Fibroblast of peridontal ligament (primary cell): ENCODE results near the gene FAM20A.

Experiments
- DNase-seq: peaks from one replicate; pipeline ENCODE4 v3.0.0-alpha.2; 2010; ENCODE audit errors: extremely low read depth

The FAM20A gene

GRCh38 chr17:68565661-68566441, 35.3 kb downstream of the FAM20A start:
- DNase-seq = no peak

- DNase-seq = no peak
Observed at GRCh38 chr17:68564415-68565111, 36.6 kb downstream of the FAM20A start.

- DNase-seq = peak; percentile 73
Observed at GRCh38 chr17:68562736-68563135, 38.4 kb downstream of the FAM20A start.

GRCh38 chr17:68560966-68561720, 40.0 kb downstream of the FAM20A start:
- DNase-seq = peak; percentile 61

- DNase-seq = no peak
Observed at GRCh38 chr17:68559316-68559715, 41.9 kb downstream of the FAM20A start.

GRCh38 chr17:68556551-68556950, 44.6 kb downstream of the FAM20A start:
- DNase-seq = no peak

- DNase-seq = no peak
Observed at GRCh38 chr17:68544111-68544915, 56.9 kb downstream of the FAM20A start.

GRCh38 chr17:68542698-68543463, 58.3 kb downstream of the FAM20A start:
- DNase-seq = no peak

GRCh38 chr17:68541816-68542215, 59.4 kb downstream of the FAM20A start:
- no peak for DNase-seq

- DNase-seq = no peak
Observed at GRCh38 chr17:68540981-68541380, 60.2 kb downstream of the FAM20A start.

- DNase-seq = peak; percentile 61
Observed at GRCh38 chr17:68539548-68540467, 61.4 kb downstream of the FAM20A start.

GRCh38 chr17:68535922-68536321, 65.2 kb downstream of the FAM20A start:
- no peak for DNase-seq

GRCh38 chr17:68534695-68535088, 66.5 kb downstream of the FAM20A start:
- DNase-seq = peak; percentile 54

- DNase-seq = peak; percentile 96
Observed at GRCh38 chr17:68533887-68534694, 67.1 kb downstream of the FAM20A start.

- DNase-seq = peak; percentile 82
Observed at GRCh38 chr17:68532826-68533225, 68.3 kb downstream of the FAM20A start.

- no peak for DNase-seq
Observed at GRCh38 chr17:68531252-68531651, 69.9 kb downstream of the FAM20A start.

- no peak for DNase-seq
Observed at GRCh38 chr17:68527314-68527713, 73.9 kb downstream of the FAM20A start.

GRCh38 chr17:68526548-68526947, 74.6 kb downstream of the FAM20A start:
- no peak for DNase-seq

- no peak for DNase-seq
Observed at GRCh38 chr17:68522266-68522665, 78.9 kb downstream of the FAM20A start.
